HG02973 (cell line): Measurements from ENCODE around the gene CASZ1.

Experiments
- ATAC-seq: cut with Tn5 transposase; IDR thresholded peaks from one replicate; pipeline ENCODE4 v1.9.1; 2021; ENCODE audit warnings: moderate library complexity; ENCODE audit not compliant: unreplicated experiment

CASZ1 gene

DNA sequence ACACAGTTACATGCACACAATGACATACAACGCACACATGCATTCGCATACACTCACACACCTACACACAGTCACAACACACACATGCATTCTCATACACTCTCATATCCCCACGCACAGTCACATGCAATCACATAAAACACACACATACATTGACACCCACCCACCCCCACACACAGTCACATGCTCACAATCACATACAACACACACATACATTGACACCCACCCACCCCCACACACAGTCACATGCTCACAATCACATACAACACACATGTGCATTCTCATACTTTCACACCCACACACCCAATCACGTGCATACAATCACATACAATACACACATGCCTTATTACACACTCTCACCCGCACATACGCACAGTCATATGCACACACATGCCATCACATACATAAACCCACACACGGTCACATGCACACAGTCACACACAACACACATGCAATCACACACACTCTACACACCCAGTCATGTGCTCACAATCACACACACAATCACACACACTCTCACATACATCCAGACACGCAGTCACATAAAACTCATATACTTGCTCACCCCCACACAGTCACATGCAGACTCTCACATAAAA, 134.3 kb downstream of the CASZ1 start:
- ATAC-seq, result no peak

DNA sequence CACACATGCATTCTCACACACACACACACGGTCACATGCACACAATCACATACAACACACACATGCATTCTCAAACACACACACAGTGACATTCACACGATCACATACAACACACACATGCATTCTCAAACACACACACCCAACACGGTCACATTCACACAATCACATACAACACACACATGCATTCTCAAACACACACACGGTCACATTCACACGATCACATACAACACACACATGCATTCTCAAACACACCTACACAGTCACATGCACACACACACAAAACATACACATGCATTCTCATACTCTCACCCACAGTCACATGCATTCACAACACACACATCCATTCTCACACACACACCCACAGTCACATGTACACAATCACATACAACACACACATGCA, 135.0 kb downstream of the CASZ1 start:
- ATAC-seq, result no peak

DNA sequence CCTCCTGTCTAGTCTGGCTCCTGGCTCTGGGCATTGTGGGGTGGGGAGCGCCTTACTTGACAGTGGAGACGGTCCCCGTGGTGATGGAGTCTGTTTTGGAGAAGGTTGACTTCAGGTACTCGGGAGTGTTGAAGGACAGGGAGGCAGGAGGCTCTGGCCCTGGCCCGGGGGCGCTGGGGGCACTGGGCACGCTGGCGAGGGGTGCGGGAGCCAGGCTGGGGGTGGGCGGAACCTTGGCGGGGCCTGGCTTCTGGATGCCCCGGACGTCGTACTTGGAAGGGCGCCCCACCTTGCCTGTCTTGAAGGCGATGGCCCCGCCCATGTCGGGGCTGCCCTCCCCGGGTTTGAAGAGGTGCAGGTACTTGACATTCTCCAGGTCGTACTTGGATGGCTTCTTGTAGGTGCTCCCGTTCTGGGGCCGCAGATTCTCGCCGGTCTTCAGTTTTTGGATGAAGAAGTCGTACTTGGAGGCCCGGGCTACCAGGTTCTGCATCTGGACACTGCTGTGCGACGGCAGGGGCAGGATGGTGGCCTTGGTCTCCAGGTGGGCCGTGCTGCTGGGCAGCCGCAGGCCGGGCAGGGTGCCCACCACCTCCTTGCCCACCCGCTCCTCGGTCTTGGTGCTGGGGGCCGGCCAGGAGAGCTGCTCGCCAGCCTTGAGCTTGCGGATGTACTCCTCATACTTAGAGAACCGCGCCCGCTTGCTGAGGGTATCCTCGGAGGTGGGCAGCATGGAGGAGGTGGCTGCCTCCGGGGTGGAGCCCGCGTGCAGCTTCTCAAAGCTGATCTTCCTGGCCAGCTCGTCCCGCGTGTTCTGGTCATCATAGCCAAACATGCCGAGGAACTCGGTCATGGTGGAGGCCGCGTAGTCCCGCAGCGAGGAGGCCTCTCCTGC, 136.6 kb downstream of the CASZ1 start:
- ATAC-seq, result no peak

DNA sequence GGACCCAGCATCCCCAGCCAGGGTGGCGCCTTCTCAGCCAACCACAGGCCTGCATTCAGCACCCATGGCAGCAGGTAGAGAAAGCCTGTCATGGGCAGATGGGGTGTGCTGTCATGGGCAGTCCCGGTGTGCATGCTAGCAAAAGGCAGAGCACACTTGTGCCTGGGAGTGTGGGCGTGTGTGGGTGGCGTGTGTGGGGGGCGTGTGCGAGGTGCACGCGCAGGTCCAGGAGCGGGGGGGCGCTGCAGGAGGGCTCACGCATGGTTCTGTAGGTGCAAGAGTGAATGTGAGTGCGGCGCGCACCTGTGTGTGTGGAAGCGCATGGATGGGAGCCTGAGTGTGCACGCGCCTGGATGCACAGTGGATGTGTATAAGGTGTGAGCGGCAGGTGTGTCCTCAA, 137.2 kb downstream of the CASZ1 start:
- ATAC-seq, result no peak

DNA sequence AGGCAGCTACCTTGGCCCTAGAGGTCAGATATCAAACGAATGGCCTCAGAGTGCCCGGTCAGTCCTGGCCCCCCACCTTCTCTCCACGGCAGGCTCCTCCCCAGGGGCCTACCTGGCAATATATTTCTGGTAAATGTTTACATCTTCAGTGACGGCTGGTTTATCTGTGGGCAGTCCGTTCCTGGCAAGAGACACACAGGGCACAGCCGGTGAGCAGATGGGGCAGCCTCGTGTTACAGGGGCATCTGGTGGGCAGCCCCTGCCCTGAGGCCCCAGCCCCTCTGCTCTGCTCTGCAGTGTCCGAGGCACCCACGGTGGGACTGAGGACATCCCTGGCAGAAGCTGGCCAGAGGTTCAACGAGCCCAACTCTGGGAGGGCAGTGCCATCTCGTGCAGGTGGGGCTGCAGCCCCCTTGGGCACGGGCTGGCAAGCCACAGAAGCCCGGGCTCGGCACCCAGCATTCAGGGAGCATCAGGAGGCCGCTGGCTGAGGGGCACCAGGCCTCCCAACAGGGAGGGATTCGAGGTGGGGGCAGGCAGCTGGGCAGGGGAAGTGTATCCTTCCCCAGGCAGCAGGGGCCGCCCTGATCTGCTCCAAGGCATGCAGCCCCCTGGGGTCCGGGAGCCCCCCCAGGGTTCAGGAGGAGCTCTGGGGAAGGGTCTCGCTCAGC, 137.9 kb downstream of the CASZ1 start:
- ATAC-seq, result no peak

DNA sequence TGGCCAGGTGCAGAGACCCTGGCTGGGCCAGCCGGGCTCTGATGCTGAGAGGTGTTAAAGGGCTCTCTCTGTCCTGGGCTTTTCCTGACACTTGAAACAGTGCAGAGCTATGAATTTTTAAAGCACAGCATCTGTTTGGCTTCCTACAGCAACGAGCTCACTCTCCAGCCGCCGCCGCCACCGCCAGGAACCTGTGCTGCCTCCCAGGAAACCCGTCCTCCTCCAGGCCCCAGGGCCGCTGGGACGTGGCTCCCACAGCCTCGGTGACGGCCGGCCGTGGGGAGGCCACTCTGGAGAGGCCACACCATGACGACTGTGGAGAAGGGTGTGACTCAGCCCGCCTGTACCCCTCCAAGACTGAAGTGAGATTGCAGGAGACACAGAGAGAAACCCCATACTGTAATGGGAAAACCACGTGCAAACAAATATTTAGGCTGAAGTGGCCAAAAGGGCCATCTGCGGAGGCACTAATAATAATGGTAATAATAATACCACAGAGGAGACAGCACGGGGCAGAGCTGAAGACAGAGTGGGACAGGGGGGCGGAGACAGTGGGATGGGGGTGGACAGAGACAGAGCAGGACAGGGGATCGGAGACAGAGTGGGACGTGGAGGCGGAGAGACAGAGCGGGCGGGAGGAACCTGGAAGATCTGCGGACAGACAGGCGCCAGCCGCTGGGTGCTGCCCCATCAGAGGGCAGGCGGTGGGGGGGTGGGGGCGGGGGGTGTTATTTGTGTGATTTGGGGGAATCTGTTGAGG, 139.2 kb downstream of the CASZ1 start:
- ATAC-seq, result no peak

DNA sequence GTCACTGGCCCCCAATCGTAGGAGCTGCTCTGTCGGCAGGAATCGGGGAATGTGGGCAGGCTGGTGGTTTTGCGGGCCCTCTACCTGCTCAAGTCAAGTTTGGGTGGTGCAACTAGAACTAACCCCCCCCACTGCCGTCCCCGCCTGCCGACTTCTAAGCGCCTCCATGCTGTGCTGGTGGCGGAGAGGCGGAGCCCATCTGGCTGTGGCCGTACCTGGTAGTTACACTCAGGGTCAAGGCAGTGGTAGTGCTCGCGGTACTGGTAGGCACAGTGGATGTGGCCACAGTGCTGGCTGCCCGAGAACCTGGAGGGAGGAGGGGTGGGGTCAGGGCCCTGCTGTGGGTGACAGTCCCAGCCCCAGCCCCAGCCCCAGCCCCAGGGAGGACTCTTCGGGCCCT, 140.0 kb downstream of the CASZ1 start:
- no peak for ATAC-seq

DNA sequence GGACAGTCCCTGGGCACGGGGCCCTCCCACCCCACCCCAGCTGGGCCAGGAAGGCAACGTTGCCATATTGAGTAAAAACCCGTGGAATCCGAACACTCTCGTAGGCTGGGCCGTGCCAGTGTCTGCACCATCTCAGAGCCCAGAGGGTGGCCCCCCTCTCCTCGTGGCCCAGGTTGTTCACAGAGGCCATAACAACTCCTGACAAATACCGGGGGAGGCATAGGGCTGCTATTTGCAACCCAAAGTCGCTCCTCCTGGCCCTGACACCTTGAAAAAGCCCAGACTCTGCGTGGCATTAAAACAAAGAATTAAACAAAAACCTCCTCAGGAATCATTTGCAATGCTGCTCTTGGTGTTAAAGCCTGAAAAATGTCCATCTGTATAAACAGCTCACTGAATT, 141.4 kb downstream of the CASZ1 start:
- no peak for ATAC-seq

DNA sequence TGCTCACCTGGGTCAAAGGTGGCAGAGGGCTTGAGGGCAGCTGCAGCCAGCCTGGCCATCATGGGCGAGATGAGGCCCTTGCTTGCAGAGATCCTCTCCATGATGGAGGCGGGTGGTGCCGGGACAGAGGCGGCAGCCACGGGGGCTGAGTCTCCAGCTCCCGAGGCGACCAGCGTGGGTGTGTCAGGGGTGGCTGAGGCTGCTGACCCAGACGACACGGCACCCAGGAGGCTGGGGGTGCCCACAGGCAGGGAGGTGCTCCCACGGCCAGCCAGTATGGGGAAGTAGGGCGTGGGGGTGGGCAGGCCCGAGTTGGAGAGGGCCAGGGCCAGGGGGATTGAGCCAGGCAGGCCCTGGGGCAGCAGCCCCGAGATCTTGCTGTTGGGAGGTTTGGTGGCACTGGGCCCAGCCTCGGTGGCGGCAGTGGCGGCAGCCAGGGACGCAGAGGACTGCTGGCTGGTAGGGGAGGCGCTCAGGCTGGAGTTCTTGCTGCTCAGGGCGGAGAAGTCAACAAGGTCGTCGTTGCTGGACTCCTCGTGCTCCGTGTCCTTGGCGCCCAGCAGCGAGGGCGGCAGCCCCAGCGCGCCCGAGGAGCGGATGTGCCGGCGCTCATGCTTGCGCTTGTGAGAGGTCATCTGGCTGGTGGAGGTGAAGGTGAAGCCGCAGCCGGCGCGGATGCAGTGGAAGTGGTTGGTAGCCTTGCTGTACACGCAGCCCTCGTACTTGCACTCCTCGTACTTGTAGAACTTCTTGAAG, 142.9 kb downstream of the CASZ1 start:
- no peak for ATAC-seq

DNA sequence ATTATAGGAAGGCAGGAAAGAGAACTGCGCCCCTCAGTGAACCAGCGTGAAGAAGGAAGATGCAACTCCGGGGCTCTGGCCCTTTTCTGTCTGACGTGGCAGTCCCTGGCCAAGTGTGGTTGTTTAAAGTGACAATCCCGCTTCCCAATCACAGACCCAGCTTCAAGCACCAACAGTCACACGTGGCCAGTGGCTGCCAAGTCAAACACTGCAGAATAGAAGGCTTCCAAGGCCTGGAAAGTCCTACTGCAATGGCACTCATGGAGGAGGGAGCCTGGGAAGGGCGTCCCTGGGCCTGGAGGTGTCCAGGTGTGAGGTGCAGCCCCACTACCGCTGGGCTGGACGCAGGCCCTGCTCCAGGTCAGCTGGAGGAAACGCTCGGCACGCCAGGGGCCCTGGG, 143.8 kb downstream of the CASZ1 start:
- no peak for ATAC-seq

DNA sequence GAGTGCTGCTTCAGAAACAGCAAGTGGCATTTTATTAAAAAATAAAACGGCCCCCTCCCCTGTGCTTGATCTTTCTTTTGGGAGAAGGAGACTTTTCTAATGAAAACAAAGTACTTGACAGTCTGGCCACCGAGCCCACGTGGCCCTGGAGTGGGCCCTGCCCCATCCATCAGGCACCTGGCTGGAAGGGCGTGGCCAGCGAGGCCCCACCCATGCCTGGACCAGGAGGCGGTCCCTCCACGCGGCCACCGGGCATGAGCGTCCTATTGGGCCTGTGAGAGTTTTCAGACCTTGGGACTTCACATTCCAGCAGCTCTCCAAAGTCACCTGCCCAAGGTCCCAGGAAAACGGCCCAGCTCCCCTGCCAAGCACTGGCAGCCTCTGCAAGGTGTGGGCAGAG, 144.7 kb downstream of the CASZ1 start:
- no peak for ATAC-seq

DNA sequence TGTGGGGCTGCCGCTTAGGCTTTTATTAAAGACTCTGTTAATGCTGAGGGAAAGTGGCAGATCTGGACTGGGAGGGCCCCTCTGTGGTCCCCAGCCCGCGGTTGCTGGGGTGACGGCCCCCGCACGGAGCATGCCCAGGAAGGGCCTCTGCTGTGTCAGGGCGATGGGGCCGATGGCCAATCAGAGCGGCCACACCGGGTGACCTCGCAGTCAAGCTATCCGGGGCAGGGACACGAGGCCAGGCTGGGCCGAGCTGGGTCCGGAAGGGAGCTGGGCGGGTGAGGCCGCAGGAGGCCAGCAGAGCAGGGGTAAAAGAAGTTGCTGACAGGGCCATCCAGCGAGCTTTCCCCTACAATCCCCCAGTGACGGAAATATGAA, 145.1 kb downstream of the CASZ1 start:
- ATAC-seq, result no peak

DNA sequence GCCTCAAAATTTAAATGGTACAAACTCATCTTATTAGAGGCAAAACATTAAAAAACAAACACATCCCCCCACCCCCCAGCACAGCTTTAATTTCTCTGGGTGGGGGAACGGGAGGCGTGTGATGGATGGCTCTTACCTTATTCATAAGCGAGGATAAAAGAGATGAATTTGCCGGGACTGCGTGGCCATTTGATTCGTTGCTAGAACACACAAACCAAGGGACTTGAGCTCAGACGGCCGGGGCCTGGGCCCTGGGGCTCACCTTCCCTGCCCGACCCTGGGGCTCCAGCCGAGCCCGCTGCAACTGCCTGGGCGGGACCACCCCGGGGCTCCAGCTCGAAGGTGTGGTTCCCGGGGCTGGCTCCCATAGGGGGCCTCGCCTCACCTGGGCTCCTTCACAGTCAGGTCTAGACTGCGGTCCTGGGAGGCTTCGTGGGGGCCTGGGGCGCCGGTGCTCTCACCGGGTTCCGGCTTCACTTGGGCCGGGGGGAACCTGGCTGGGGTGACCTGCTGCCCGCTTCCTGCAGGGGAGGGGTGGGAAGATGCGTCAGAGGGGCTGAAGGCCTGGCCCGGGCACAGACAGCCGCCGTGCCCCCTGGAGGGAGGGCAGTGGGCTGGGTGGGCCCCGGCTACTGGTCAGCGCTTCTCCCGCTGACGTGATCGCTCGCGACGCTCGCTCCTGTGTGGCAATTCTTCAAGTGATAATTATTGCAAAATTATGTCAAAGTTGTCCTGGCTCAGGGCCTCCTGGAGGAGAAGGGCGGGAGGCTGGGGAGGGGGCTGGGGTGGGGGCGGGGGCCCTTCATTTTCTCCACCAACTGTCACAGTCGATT, 145.7 kb downstream of the CASZ1 start:
- no peak for ATAC-seq

DNA sequence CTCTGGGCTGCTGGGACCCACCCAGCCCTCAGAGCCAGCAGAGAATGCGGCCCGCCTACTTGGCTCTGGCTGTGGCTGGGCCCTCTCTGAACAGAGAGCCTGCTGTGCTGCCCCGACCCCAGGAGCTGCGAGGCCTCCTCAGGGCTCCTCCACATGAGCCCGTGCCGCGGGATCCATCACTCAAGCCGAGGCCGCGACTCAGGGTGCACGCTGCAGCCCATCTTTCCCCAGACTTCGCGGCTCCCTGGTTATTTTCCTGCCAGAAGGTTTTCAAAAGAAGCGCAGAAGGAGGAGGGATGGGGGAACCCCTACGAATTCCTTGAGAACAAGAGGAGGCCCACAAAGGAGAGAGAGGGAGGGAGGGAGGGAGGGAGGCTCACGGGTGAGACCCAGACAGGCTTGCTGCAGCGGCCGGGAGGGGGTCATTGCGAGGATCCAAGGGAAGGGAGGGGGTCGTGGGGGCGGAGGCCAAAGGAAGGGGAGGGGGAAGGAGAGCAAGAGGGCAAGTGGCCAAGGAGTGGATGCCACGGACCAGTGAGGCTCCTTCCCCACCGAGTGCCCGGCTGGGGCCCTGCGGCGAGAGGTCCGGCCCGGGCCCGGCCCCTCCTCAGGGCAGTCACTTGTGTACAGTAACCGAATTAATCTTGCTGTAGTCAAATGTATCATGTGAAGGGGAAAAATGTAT, 146.8 kb downstream of the CASZ1 start:
- ATAC-seq, result no peak

DNA sequence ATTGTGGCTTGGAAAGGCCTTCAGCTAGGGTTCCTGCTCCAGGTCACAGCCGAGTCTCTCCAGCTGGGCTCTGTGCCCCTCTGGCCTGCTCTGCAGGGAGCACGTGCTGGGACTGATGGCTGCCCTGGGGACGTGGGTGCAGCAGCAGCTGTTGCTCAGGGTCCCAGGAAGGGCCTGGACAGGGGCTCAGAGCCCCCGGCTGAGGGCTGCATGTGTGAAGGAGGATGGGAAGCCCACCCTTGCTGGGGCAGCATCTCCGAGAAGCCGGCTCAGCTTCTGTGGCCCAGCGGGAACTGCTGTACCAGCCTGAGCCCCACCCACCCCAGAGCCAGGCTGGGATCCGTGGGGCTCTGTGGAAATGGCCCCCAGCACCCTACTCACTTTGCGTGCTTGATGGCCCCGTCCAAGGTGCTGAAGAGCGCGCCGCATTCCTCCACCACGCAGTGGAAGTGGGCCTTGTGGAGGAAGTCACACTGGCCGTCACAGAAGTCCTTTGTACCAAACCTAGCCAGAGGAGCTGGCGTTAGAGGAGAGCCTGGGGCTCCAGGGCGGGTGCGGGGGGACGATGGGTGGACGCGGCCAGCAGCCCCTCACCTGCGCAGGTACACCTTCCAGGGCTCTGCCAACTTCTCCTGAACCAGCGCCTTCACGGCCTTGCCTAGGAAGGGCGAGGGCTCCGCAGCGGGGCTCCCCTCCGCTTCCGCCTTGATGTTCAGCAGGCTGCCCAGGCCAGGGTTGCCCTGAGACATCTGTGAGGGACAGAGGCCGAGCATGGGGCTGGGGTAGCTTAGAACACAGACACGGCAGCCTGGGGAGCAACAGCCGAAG, 147.5 kb downstream of the CASZ1 start:
- ATAC-seq, result no peak

DNA sequence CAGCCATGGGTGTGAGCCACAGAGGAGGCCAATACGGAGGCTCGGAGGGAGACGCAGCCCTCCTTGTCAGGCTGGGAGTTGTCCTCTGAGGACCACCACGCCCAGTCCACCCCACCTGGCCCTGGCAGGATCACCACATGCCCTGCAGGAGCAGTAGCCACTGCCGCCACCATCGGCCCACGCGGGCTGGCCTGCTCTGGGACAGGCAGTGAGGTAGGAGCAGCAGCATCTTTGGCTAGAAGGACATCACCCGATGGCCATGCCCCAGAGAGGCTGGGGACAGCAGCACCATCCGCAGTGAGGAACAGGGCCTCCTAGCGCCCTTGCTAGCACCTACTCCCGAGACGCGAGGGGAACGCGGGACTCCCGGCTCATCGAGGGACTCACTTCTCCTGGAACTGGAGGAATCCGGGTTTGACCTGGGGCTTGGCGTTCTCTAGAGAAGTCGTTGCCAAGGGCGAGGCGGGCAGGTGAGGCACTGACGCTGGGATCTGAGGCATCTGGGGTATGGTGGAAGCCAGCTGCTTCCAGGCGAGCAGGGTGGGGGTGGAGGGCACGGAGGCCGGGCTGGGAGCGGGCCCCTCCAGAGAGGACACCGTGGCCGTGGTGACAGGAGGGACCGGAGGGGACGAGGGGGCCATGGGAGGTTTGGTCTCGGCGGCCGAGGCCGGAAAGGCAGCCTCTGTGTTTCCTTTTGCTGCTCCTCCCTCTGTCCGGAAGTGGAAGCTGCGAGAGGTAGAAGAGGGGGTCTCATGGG, 148.9 kb downstream of the CASZ1 start:
- no peak for ATAC-seq

DNA sequence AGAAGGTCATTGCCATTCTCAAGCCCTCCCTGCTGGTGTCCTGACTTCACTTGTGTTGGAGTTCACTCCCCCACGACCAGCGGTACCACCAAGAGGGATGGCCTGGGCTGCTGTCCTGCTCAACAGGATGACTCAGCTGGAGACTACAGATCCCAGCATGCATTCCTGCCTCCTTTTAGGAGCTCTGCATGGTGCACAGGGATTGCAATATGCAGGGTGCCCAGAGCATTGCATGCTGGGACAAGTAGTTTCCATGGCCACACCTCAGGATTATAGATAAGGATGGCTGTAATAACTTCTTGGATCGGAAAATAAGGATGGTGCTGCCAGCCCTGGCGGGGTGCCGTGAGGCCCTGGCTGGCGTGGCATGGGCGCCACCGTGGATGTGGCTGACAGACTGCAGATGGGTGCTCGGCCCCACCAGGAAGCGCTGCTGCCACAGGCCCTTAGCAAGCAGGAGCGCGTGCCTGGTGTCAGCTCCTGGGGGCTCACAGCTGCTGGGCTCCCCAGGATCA, 150.0 kb downstream of the CASZ1 start:
- no peak for ATAC-seq
